ENCODE results near the gene MROH8.
A peak's percentile ranks its signal among the peaks of the same experiment; 100 is the strongest.
"Not testable (repeated sequence)": the region's sequence is repeated elsewhere in the genome, so short reads cannot be mapped to it uniquely, and the experiment has no call there.

Gene MROH8

DNA sequence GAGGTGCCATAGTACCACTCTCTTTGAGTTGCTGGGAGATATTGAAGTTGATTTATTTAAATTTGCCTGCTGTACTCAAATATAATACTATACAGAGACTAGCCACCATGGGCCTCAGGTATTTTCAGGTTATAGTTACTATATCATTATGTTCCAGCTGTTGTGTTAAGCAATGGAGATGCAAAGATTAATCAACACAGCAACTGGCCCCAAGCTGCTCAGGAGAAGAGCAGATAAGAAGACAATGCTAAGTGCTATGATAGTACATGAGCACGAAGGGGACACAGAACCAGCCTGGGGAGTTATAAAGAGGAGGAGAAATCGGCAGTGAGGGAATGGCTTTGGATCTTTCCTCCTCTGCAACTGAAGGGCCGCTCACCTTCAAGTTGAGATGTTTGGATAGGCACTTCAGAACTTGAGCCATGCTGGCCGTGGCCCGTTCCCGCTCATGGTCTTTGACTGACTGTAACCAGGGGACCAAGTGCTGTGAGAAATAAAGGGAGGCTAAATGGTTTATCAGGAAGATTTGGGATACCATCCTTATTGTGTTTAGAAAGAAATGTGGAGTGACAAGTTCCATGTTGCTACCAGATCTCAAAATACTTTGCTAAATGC lies 24.6 kb downstream of the MROH8 start:
- no peak for DNase-seq

- DNase-seq: no peak
Measured at GRCh38 chr20:37152284-37152683, 27.1 kb downstream of the MROH8 start.

DNA sequence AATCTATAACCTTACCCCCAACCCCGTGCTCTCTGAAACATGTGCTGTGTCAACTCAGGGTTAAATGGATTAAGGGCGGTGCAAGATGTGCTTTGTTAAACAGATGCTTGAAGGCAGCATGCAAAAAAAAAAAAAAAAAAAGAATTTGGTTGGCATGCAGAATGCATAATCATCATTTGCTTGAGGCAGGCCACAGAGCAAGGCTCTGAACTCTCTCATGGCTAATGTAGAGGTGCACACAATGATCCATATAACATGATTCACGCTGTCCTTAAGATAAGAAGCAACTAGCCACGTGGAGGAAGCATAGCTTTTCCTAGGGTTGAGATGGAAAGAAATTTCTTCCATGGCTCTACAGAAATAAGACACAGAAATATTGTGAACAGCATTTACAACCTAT lies 27.8 kb downstream of the MROH8 start:
- no peak for DNase-seq

- not testable (repeated sequence) for DNase-seq
Measured at GRCh38 chr20:37150864-37151263, 28.5 kb downstream of the MROH8 start.

DNA sequence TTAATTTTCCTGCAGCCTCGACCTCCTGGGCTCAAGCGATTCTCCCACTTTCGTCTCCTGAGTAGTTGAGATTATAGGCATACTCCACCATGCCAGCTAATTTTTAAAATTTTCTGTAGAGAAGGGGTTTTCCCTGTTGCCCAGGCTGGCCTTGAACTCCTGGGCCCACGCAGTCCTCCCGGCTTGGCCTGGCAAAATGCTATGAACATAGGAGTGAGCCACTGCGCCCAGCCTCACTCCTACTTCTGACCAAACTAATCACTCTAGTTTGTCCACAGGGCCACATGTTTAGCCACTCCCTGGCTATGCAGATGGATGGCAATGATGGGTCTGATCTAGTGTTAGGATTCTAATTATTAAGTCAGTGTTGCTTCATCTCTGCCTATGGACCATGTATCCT lies 32.1 kb downstream of the MROH8 start:
- no peak for DNase-seq

DNA sequence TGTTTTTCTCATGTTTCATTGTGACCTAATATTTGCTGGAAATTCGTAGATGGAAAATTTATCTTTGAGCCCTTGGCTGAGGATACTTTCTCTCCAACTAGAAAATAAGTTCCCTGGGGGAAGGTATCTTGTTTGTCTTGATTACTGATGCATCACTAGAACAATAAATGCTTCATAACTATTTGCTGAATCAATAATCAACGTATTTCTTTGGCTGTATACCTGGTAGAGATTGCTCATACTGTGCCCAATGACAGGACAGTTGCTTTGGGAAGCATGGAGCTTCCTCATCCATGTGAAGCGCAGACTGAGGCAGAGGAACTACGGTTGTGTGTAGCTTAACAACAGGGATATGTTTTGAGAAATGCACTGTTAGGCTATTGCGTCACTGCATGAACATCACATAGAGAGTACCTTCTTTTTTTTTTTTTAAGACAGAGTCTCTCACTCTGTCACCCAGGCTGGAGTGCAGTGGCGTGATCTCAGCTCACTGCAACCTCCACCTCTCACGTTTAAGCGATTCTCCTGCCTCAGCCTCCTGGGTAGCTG lies 34.4 kb downstream of the MROH8 start:
- DNase-seq: no peak

GRCh38 chr20:37142708-37143107 lies 36.6 kb downstream of the MROH8 start:
- DNase-seq: no peak

DNA sequence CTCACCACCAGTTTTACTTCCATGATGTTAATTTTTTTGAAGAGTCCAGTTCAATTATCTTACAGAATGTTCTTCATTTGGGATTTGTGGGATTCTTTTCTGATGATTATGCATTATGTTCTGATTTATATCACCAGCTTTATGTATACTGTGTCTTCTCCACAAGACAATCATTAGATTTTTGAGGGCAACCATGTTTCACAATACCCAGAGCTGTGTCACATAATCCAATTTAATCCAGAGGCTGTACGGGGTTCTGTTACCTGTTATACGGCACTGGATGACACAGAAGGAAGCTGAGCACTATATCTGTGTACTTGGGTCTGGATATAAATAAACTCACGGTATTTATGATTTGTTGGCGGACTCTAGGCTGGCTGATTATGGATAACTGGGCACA lies 41.8 kb downstream of the MROH8 start:
- no peak for DNase-seq

GRCh38 chr20:37133952-37134351 lies 45.4 kb downstream of the MROH8 start:
- no peak for DNase-seq

DNA sequence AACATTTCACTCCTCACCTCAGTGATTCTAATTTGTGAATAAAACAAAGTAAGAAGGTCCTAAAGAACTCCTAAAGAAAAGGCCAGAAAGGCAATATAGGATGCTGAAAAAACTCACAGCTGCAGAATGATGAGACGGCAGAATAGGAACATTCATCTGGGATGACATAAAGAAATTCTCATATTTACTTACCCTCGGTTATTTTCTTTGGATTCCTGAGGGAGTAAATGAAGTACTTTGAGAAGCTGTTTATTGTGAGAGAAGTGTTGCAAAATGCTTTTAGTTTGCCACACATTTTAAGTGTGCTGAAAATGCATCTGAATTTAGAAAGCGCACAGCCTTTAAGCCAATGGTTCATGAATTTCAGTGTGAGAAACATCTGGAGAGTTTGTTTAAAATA lies 47.9 kb downstream of the MROH8 start:
- no peak for DNase-seq

DNA sequence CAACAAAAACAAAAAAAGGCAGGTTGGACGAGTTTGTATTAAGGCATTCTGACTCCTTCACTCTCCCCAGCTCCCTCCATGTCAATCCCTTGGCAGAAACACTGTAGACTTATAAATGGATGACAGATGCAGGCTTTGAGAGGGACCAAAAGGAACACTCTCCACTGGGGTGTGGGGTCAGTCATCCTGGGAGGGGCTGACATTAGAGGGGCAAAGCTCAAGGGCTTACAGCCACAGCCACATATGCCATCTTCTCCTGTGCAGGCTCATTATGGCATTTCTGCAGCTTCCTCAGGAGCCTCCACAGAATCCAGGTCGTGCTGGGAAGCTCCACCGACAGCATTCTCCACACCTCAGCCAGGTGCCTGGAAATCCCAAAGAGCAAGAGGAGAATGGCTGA lies 50.5 kb downstream of the MROH8 start:
- DNase-seq: no peak

DNA sequence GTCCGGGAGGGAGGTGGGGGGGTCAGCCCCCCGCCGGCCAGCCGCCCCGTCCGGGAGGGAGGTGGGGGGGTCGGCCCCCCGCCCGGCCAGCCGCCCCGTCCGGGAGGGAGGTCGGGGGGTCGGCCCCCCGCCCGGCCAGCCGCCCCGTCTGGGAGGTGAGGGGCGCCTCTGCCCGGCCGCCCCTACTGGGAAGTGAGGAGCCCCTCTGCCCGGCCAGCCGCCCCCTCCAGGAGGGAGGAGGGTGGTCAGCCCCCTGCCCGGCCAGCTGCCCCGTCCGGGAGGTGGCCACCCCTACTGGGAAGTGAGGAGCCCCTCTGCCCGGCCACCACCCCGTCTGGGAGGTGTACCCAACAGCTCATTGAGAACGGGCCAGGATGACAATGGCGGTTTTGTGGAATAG lies 53.1 kb downstream of the MROH8 start:
- DNase-seq: not testable (repeated sequence)

DNA sequence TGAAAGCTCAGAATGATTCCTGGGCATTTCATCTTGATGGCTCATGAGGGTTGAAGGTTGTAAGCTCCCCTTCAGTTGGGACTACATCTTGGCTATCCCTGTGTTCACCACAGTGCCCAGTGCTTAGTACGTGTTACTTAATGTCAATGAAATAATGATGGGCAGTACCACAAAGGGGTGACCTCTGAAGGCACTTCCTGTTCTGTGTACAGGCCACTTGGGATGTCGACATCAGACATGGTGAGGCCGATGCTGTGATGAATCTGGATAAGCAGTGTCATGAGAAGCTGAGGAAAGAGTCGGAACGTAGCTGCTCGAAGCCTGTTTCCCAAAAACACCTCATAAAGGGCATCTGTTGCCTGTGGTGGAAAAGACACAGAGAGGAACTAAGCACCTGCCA lies 55.9 kb downstream of the MROH8 start:
- DNase-seq: no peak

DNA sequence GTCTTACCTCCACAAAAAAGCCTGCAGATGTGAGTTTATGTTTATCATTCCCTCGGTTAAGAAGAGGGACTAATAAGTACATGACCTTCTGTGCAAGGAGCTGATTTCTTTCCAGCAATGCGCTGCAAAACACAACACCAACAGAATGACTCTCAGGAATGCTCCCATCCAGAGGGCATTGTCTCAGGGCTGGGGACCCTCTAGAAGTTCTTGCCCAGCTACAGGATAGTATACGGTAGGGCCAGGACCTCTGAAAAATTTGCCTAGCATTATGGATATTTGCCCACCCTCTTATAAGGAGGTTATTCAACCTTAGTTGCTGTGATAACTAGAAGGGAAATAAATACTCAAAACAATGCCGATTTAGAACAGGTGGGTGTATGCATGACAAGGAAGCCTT lies 58.9 kb downstream of the MROH8 start:
- DNase-seq: no peak

GRCh38 chr20:37119356-37120036 lies 59.9 kb downstream of the MROH8 start:
- DNase-seq: no peak

GRCh38 chr20:37114012-37114411 lies 65.3 kb downstream of the MROH8 start:
- DNase-seq: no peak

DNA sequence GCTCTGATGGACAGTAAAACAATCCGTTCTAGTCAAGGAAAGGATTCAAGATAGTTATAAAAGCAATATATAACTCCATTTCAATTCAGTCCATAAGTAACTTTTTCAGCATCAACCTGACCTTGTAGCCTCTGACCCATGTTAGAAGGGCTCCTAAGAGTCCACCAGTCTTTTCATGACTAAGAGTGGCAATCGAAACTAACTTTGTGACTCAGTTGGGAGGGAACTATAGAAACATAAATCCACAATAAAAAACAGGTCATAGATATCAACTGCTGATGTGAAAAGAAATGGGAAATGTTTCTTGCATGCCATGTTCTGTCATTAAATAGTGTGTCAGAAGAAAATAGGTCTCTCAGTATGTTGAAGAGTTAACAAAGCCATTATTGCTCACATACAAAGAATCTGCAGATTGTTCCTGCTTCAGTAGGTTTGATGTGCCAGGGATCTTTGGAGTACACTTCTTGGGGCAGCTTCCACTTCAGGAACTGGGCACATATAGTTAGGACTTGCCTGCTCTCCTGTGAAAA lies 67.4 kb downstream of the MROH8 start:
- DNase-seq: no peak

DNA sequence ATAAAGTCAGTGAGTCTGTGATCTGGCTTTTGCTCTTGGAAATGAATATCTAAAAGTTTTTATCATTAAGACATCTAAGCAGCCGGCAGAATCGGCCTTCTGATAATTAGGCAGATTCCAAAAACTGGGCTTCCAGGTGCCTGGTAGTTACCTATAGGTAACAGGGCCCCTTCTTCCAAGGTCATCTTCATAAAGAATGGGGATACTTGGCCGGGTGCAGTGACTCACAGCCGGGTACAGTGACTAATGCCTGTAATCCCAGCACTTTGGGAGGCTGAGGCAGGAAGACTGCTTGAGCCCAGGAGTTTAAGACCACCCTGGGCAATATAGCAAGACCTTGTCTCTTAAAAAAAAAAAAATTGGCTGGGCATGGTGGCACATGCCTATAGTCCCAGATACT lies 70.7 kb downstream of the MROH8 start:
- DNase-seq: no peak

GRCh38 chr20:37102571-37102970 lies 76.8 kb downstream of the MROH8 start:
- no peak for DNase-seq

- no peak for DNase-seq
Measured at GRCh38 chr20:37096415-37097041, 82.8 kb downstream of the MROH8 start.

- peak; percentile 94 for DNase-seq
Measured at GRCh38 chr20:37095599-37096414, 83.5 kb downstream of the MROH8 start, which contains the start of gene RBL1. Gene RBL1 (minus strand): TSS chr20:37095997. CDS start chr20:37095928, 69 bp downstream.

DNA sequence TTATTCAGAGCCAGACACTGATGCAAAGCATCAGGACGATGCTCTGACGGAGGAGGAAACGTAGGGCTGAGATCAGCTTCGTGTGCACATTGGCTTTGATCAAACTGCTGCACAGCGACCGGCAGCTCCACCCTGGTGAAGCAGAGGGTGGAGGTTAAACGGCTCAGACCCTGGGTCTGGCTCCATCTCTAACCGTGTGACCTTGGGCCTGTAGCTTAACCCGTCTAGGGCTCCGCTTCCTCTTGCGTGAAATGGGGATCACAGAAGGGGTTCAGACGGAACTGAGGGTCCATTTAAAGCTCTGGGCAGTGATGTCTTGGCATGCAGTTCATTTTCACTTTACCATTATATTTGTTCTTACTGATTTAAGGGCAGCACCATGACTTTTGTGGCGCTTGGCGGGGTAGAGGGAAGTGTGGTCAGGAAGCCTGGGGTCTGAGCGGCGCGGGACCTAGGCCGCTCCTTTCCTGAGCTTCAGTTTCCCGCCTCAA lies 84.2 kb downstream of the MROH8 start:
- no peak for DNase-seq

- no peak for DNase-seq
Measured at GRCh38 chr20:37090407-37090806, 88.9 kb downstream of the MROH8 start.
